GM18861 (cell line): Measurements from ENCODE around the gene OR10G3.
A peak's percentile ranks its signal among the peaks of the same experiment; 100 is the strongest.
"Not testable (repeated sequence)": the region's sequence is repeated elsewhere in the genome, so short reads cannot be mapped to it uniquely, and the experiment has no call there.

Source experiments
- ATAC-seq: cut with Tn5 transposase; IDR thresholded peaks from one replicate; pipeline ENCODE4 v1.9.1; 2021; ENCODE audit not compliant: unreplicated experiment

OR10G3 gene, protein sequence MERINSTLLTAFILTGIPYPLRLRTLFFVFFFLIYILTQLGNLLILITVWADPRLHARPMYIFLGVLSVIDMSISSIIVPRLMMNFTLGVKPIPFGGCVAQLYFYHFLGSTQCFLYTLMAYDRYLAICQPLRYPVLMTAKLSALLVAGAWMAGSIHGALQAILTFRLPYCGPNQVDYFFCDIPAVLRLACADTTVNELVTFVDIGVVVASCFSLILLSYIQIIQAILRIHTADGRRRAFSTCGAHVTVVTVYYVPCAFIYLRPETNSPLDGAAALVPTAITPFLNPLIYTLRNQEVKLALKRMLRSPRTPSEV

DNA sequence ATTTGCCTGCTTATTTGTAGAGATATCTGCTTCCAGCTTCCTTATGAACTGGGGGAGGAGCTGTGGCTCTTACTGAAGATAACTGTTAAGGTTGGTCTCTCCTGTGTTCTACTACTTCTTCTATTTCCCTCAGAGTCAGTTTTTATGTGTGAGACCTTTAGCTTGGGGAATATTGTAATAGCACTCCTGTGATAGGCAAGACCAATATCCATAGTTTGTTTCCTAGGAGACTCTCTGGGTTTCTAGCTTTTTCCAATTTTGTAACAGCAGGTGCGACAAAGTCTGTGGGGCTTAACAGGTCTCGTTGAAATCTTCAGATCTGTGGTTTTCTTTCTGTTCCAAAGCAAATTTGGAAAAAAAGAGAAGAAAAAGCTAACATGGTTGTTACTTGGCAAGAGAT is at the start of gene OR10G3:
Gene OR10G3 (minus strand): TSS at position 101 of the 400 bp plus-strand sequence. CDS start 9,332 bp downstream, outside the sequence.
- ATAC-seq: no peak

DNA sequence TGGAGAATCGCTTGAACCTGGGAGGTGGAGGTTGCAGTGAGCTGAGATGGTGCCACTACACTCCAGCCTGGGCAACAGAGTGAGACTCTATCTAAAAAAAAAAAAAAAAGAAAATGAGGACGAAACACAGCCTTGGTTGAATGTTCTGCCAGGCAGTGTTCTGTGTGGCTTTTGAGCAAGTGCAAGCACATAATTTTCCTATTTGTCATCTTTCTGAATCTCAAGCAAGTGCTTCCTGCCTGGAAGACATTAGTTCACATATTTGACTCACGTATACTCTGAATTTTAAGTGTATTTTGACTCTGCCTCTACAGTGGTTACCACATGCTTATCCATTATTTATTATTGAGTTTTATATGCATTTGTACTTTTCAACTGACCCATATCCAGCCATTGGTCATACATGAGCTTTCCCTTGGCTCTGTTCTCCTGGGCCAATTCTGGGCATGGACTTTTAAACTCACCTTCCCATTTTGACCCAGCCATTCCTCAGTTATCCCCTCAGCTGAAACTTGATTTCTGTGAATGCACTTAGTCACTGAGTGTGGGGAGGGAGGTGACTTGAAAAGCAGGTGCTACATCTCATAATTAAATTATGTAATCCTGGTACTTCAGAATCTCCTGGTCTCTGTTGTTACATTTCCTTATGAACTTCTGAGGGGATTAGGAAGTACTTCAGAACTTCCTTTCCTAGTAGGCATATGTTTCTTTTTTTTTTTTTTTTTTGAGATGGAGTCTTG is 46.8 kb upstream of the OR10G3 start:
- ATAC-seq: no peak

DNA sequence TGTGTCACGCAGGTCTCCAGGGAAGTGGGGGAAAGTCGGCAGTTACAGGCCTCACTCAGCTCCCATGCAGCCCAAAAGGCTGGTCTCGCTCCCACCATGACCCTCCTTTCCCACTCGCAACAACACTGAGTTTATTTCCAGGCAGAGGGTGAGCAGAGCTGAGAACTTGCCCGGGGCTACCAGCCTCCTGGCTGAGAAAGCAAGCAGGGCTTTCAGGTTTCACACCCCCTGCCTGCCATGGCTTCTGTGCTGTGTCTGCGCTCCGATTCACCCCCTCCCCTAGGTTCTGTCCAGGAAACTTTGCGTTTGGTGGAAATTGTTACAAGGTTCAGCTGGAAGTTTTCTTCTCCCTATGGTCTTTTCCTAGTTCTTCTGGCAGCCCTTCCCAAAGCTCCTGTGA is 37.7 kb upstream of the OR10G3 start:
- no peak for ATAC-seq

DNA sequence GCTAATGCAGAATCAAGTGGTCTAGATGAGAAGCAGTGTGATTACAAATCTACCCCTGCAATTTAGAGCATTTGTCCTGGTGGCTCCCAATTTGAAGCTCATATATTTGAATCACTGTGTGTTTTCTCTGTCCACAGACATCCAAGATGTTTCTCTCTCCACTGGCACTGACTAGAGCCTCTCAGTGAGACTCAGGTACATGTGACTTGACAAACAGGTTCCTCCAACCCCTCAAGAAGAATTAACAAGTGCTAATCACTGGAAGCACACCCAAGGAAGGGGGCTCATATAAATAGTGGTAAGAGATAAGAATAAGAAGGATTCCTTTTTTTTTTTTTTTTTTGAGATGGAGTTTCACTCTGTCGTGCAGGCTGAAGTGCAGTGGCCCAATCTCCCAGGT is 34.4 kb upstream of the OR10G3 start:
- no peak for ATAC-seq

DNA sequence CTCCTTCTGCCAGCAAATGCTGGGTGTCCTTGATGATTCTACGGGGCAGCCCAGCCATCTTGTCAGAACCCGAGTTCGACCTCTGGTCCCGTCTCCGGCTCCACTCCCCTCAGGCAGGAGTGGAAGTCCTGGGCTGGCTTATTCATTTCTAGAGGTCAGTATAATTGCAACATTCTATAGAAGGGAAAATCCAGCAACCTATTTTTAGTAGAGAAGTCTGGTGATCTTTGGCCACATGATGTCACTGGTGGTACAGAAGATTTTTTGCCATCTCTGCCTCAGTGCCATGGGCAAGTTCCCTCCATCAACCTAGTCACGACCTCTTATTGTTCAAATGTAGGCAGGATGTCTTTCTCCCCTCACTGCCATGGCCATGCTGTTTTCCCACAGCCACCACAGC is 32.4 kb upstream of the OR10G3 start:
- ATAC-seq: no peak

DNA sequence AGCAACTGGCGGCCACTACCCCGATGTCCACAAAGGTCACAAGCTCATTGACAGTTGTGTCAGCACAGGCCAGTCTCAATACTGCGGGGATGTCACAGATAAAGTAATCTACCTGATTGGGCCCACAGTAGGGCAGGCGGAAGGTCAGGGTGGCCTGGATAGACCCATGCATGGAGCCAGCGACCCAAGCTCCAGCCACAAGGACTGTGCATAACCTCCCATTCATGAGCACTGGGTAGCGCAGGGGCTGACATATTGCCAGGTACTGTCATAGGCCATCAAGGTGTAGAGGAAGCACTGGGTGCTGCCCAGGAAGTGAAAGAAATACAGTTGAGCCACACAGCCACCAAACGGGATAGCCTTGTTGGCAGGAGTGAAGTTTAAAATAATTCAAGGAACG is 22.3 kb upstream of the OR10G3 start:
- ATAC-seq: not testable (repeated sequence)

DNA sequence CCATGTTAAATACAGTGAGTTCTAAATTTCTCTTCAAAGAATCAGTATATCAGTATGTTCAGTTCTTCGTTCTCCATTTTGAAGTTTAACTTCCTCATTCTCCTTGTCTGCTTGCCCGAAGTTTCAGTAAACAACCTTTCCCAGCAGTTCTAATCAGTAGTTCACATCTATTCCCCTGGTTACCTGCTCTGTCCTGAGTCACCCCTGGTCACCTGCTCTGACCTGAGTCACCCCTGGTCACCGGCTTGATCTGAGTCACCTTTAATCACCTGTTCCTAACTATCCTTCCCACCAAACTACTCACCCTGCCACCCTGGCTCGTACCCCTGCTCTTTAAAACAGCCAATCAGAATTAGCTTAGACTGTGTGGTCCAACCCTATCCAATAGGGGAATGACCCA is 9.4 kb upstream of the OR10G3 start:
- ATAC-seq: no peak

DNA sequence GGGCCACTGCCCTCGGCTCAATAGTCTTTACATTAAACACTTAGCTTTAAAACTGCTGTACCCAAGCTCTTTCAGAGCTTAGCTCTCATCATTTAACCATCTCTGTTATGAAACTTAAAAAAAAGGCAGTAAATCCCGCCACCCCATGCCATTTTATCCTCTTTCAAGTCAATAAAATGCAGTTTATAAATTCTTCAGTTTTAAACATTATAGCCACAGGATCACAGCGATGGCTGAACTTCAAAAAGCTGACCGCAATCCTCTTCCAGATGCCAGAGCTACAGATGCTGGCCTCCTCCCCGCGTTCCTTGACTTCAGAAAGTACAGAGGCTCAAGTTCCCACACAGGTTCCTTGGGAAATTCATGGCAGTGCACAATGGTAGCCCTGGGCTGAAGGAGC is 4.2 kb downstream of the OR10G3 start:
- no peak for ATAC-seq

DNA sequence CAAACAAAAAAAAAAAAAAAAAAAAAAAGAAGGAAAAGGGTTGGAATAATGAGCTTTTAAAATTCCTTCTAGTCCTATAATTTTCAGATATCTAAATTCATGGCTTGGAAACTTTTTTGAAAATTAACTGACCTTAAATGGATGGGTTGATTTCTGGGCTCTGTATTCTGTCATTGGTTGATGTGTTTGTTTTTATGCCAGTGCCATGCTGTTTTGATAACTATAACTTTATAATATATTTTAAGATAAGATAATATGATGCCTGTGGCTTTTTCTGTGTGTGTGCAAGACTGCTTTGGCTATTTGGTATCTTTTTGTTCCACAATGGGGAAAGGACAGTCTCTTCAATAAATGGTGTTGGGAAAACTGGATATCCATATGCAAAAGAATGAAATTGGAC is 7.3 kb downstream of the OR10G3 start:
- ATAC-seq: no peak

DNA sequence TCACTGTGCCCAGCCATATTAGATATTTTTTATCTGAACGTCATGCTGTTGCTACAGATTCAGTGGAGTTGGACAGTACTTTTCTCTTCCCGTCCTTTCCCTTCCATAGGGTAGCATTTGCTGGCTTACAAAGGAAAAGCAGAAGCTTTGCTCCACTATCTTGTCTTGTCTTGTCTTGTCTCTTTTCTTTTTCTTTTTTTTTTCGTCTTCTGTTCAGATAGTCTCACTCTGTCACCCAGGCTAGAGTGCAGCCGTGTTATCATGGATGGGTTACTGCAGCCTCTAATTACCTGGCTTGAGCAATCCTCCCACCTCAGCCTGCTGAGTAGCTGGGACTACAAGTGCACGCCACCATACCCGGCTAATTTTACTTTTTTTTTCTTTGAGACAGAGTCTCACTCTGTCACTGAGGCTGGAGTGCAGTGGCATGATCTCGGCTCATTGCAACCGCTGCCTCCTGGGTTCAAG is 21.1 kb downstream of the OR10G3 start:
- no peak for ATAC-seq

DNA sequence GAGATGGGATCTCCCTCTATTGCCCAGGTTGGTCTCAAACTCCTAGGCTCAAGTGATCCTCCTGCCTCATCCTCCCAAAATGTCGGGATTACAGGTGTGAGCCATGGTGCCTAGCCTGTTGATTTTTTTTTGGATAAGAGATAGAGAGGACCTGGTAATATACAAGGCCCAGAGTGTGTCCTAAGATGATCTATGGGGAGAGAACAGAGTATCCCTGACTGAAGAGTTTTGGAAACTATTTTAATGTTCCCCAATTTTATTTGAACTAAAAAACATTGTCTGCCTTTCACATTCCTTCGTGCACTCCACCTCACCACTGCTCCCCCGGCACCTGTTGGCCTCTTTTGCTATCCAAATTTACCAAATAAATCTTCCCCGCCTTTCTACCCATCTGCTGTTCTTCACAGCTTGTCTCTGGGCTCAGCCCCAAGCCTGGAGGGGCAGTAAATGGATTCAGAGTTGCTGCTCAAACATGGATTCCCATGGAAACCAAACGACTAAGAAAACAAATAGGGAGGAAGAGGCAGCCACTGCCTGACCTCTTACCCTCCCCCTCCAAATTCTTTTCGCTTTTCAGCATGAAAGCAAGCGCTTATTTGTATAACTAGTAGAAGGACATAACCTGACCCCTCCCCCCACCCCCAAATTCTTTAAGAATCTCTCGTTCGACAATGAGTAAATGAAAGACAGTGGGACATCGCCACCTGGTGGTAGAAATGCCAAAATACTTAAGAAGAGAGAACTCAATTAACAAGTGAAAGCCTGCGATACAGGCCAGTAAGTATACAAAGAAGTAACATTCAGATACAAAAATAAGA is 22.6 kb downstream of the OR10G3 start:
- peak; percentile 52 for ATAC-seq

DNA sequence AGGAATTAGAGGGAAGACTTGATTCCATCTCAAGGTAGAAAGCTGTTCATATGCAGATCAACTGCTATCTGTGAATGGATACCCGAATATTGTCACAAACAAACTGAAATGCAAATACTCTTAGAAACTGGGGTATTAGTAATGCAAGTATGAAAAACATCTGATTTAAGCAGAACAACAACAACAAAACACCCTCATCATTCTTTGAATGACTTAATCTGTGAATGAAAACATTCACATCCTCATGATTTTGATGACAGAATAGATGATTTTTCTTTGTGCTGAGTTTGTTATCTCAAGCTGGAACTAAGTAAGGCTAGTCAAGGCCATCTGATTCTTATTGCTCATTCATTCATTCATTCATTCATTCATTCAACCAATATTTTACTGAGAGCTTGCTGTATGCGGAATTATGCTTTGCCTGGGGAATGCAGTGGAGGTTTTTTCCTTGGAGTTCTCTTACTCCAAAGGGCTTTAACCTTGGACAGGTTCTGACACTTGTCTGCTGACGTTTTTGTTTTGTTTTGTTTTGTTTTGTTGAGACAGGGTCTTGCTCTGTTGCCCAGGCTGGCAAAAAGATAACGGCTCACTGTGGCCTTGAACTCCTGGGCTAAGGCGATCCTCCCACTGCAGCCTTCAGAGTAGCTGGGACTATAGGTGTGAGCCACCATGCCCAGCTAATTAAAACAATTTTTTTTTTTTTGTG is 23.3 kb downstream of the OR10G3 start:
- no peak for ATAC-seq

DNA sequence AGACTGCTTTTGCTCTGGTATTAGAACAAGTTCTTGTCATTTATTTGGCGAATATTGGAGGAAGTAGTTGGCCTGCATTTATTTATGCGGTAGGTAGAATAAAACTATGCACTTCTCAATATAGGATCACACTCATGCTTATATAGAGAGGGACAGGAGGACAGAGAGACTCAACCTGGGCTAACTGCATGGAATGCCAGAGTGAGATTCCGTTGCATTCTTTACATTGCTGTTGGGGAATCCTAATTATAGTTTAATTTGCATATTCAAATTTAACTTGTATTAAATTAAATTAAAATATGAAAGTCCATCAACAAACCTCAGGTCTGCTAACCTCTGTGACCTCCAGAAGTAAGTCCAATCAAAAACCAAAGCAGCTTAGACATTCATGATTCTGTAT is 26.6 kb downstream of the OR10G3 start:
- ATAC-seq: no peak

DNA sequence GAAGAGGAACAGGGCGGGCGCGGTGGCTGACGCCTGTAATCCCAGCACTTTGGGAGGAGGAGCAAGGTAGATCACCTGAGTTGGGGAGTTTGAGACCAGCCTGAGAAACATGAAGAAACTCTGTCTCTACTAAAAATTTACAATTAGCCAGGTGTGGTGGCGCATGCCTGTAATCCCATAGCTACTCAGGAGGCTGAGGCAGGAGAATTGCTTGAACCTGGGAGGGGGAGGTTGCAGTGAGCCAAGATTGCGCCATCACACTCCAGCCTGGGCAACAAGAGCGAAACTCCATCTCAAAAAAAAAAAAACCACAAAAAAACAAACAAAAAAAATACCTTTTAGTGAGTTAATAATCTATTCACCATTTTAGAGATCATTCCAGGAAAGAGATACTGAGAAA is 35.3 kb downstream of the OR10G3 start:
- ATAC-seq: not testable (repeated sequence)

DNA sequence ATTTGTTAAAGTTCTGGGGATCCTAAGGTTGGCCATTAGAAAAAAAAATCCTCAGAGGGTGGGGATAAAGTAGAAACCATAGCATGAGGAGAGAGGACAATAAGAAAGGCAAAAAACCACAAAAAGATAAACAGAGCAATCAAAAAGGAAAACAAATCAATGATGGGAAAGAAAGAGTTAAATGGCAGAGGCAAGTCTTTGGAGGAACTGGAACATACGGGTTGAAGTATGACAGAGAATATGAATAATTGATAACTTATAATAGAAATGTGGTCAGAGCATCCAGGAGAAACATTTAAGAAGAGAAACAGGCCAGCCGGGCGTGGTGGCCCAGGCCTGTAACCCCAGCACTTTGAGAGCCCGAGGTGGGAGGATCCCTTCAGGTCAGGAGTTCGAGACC is 35.9 kb downstream of the OR10G3 start:
- ATAC-seq: no peak

DNA sequence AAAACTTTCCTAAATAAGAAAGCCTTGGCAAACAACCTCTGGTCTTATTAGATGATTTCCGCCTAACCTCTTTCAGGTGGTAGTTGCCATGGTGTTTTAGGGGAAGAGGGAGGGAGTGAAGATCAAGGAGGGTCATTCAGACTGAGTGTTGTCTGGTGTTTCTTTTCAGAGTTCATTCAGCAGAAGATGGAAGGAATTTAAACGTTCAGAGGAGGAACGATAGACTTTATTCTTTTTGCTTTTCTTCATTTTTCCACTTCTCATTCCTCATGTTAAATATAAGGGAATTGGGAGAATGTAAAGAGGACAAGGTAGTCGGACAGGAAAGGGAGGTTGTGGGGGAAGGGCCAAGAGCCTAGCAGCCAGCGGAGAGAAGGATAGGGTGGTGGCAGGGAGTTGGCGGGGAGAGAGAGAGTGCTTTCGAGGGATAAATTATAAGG is 36.3 kb downstream of the OR10G3 start:
- no peak for ATAC-seq

DNA sequence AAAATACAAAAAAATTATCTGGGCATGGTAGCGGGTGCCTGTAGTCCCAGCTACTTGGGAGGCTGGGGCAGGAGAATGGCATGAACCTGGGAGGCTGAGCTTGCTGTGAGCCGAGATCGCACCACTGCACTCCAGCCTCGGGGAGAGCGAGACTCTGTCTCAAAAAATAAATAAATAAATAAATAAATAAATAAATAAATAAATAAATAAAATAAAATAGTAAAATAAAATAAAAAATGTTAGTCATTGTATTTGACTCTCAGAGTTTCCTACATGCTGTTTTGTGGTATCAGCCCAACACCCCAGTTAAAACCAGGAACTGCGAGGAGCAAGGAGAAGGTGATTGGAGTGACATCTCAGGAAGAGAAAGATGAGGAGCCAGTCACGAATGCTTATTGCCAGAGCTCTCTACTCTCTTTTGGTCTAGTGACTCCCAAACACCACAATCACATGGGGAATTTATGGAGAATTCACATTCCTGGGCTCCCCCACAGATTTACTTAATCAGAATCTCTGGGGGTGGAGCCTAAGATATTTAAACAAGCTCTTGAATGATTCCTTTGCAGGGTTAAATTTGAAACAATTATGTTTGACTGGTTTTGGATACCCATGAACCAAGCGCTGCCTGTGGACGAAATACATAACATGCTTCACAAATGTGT is 38.3 kb downstream of the OR10G3 start:
- no peak for ATAC-seq

DNA sequence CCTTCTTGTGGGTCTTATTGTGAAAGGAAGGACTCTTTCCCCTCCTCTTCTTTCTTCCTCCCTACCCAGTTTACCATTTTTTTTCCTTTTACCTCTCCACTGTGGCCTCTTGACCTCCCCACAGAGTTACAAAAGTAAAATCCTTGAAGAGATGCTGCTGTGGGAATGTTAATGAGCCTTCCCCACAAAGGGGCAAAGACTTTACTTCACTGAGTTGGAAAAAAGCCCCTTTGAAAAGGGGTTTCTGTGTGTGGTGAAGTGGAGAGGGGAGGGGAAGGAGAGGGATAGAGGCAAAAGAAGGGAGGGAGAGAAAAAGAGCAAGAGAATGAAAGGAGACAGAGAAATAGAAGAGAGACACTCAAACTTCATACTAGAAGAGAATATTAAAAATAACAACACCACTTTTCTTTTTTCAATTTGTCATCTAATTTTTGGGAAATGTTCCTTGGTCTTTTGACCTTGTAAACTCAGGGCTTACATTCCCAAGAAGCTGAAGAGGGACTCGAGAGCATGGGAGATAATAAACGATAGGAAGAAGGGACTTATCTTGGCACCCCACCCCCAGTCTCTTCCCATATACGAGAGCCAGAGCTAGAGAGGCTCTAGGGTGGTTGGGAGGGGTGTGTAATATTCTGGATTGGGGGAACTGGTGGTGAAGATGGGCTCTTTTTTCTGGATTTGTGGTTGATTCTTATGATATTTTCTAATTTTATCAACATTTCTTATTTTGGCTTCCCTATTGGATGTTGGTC is 40.5 kb downstream of the OR10G3 start:
- ATAC-seq: no peak

DNA sequence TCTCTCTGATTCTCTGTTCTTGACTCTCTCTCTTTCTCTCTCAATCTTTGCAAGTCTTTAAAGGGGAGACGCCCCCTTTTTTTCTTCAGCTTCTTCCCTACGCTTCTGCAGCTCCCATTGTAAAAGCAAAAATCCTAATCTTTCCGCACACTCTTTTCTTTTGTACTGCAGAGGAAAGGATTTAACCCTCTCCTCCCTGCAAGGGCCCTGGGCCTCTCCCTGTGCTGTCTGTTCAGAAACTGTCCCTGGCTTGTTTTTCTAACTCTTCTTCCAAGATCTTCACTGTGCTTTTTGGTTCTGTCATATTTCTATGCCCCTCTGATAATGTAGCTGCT is 42.8 kb downstream of the OR10G3 start:
- no peak for ATAC-seq
